HepG2 (cell line): ENCODE results near the gene UST. TPM values are rescaled to one million over a fixed set of nuclear protein-coding genes. Genes with fewer than 3 reads are reported as not detected.

Source experiments
- ATAC-seq: fragments of 200-7000 bp; cut with Tn5 transposase; 3 replicates; pipeline ENCODE4 v1.9.1; 2020; ENCODE audit warnings: mild to moderate bottlenecking, moderate library complexity
- BruUV-seq: library from RNA; stranded (reverse); fragments of 400-500 nt; replicated peaks from 2 replicates; lab custom pipeline; 2021; lab: Mats Ljungman, UMichigan
- CTCF ChIA-PET: fragments of 300-600 bp; formaldehyde crosslinking; extraction: SDS; loops from one replicate; lab custom pipeline; 2021; ENCODE audit warnings: low total read pairs, inconsistent platforms, low intra/inter-chr PET ratio; lab: Yijun Ruan, JAX
- POLR2A ChIA-PET: fragments of 350-600 bp; sonication (Branson Sonifier 250); formaldehyde crosslinking; loops from one replicate; lab custom pipeline; 2020; ENCODE audit warnings: antibody characterized with exemption, inconsistent platforms; lab: Yijun Ruan, JAX
- DNase-seq: peaks from one replicate; pipeline ENCODE4 v3.0.0-alpha.2; 2015; ENCODE audit warnings: low spot score
- FAIRE-seq: peaks from 3 replicates; lab custom pipeline; 2011; peaks lifted over from hg19 to GRCh38; lab: Jason Lieb, UNC
- H2AFZ ChIP-seq: one replicate; pipeline ENCODE4 v1.6.1; 2011; ENCODE audit warnings: low read length, inconsistent platforms
- H3K27ac ChIP-seq: fragments of 300-600 bp; 3 replicates; pipeline ENCODE4 v1.8.0; 2011; ENCODE audit warnings: mixed run types, mild to moderate bottlenecking, mixed read lengths, low read length, inconsistent platforms; ENCODE audit not compliant: insufficient read depth; ENCODE audit errors: extremely low read length
- H3K27me3 ChIP-seq, 2 experiments: fragments of 200-600 bp in 1 of 2; 2 replicates in 1 of 2; 3 replicates in 1 of 2; pipeline versions ENCODE4 v1.6.0 to v1.8.0; 2011; ENCODE audit warnings: low read length in 2 of 2, mild to moderate bottlenecking in 2 of 2, moderate library complexity in 2 of 2, inconsistent platforms in 1 of 2; ENCODE audit not compliant: insufficient read depth in 2 of 2, control insufficient read depth in 1 of 2
- H3K36me3 ChIP-seq, 2 experiments: fragments of 200-600 bp in 1 of 2; replicated peaks in 1 of 2; 2 replicates in 1 of 2; 3 replicates in 1 of 2; pipeline versions ENCODE4 v1.5.1 to v1.8.0; 2011; ENCODE audit warnings: low read length in 2 of 2, inconsistent platforms in 1 of 2; ENCODE audit not compliant: insufficient read depth in 2 of 2, control insufficient read depth in 1 of 2
- H3K4me1 ChIP-seq: 2 replicates; pipeline ENCODE4 v1.5.1; 2012; ENCODE audit warnings: low read length, inconsistent platforms; ENCODE audit not compliant: insufficient read depth
- H3K4me2 ChIP-seq: 2 replicates; pipeline ENCODE4 v1.6.0; 2011; ENCODE audit warnings: low read depth, low read length, inconsistent platforms
- H3K4me3 ChIP-seq, 3 experiments: fragments of 200-600 bp in 1 of 3; sonication (generic), shearing (Covaris generic) in 1 of 3; replicated peaks in 1 of 3; 2 replicates each; pipeline ENCODE4 v1.5.1; 2011 to 2016; ENCODE audit warnings: low read length in 3 of 3, inconsistent platforms in 2 of 3, low read depth in 2 of 3, mild to moderate bottlenecking in 2 of 3, control low read depth in 1 of 3, mixed read lengths in 1 of 3; ENCODE audit not compliant: insufficient read depth in 1 of 3
- H3K79me2 ChIP-seq: one replicate; pipeline ENCODE4 v1.6.1; 2011; ENCODE audit warnings: low read length, inconsistent platforms; ENCODE audit not compliant: insufficient read depth
- H3K9ac ChIP-seq: 2 replicates; pipeline ENCODE4 v1.6.0; 2011; ENCODE audit warnings: mild to moderate bottlenecking, low read depth, low read length, inconsistent platforms; ENCODE audit not compliant: insufficient read depth
- H3K9me3 ChIP-seq: 2 replicates; pipeline ENCODE4 v1.5.1; 2012; ENCODE audit warnings: mild to moderate bottlenecking, low read length
- H4K20me1 ChIP-seq: 2 replicates; pipeline ENCODE4 v1.6.0; 2011; ENCODE audit warnings: inconsistent platforms, mild to moderate bottlenecking, low read length, moderate library complexity; ENCODE audit not compliant: insufficient read depth
- CCDC6 ChIP-seq: sonication (generic); formaldehyde crosslinking; IDR thresholded peaks from 2 replicates; pipeline ENCODE4 v1.8.1; 2022; ENCODE audit warnings: mild to moderate bottlenecking, missing genetic modification reagents, moderate library complexity
- ETV6 ChIP-seq: sonication (generic); formaldehyde crosslinking; conservative IDR thresholded peaks from 2 replicates; pipeline ENCODE4 v1.4.0; 2020; ENCODE audit warnings: missing genetic modification reagents
- GLI4 ChIP-seq: sonication (generic); formaldehyde crosslinking; IDR thresholded peaks from 2 replicates; pipeline ENCODE4 v1.5.1; 2020; ENCODE audit warnings: missing genetic modification reagents, mild to moderate bottlenecking, moderate library complexity, borderline replicate concordance
- MATR3 ChIP-seq: sonication (generic); formaldehyde crosslinking; IDR thresholded peaks from 2 replicates; pipeline ENCODE4 v1.4.0; 2020; ENCODE audit warnings: missing genetic modification reagents
- NRL ChIP-seq: sonication (generic); formaldehyde crosslinking; IDR thresholded peaks from 2 replicates; pipeline ENCODE4 v1.5.0; 2020; ENCODE audit warnings: missing genetic modification reagents, mild to moderate bottlenecking, moderate library complexity, borderline replicate concordance
- ONECUT2 ChIP-seq: sonication (generic); formaldehyde crosslinking; IDR thresholded peaks from 2 replicates; pipeline ENCODE4 v1.4.0; 2020; ENCODE audit warnings: missing genetic modification reagents
- RARA ChIP-seq: IDR thresholded peaks from 2 replicates; pipeline ENCODE4 v1.6.1; 2016; ENCODE audit warnings: missing genetic modification reagents, missing compliant biosample characterization
- SETDB1 ChIP-seq: sonication (generic); formaldehyde crosslinking; IDR thresholded peaks from 2 replicates; pipeline ENCODE4 v1.5.1; 2020; ENCODE audit warnings: missing genetic modification reagents, mild to moderate bottlenecking, borderline replicate concordance
- ZFP41 ChIP-seq: sonication (generic); formaldehyde crosslinking; IDR thresholded peaks from 2 replicates; pipeline ENCODE4 v1.4.0; 2020; ENCODE audit warnings: mild to moderate bottlenecking, missing genetic modification reagents, borderline replicate concordance
- ZIK1 ChIP-seq: sonication (generic); formaldehyde crosslinking; IDR thresholded peaks from 2 replicates; pipeline ENCODE4 v1.5.0; 2020; ENCODE audit warnings: mild to moderate bottlenecking, low read depth, missing genetic modification reagents, borderline replicate concordance
- ZNF235 ChIP-seq: sonication (generic); formaldehyde crosslinking; IDR thresholded peaks from 2 replicates; pipeline ENCODE4 v1.8.1; 2023; ENCODE audit warnings: mild to moderate bottlenecking, missing genetic modification reagents, borderline replicate concordance
- ZNF569 ChIP-seq: sonication (generic); formaldehyde crosslinking; IDR thresholded peaks from 2 replicates; pipeline ENCODE4 v1.5.0; 2020; ENCODE audit warnings: mild to moderate bottlenecking, missing genetic modification reagents, moderate library complexity, borderline replicate concordance
- ZNF572 ChIP-seq: sonication (generic); formaldehyde crosslinking; IDR thresholded peaks from 2 replicates; pipeline ENCODE4 v1.5.1; 2020; ENCODE audit warnings: mild to moderate bottlenecking, missing genetic modification reagents
- ZNF672 ChIP-seq: sonication (generic); formaldehyde crosslinking; IDR thresholded peaks from 2 replicates; pipeline ENCODE4 v1.8.1; 2022; ENCODE audit warnings: missing genetic modification reagents
- ZNF678 ChIP-seq: sonication (generic); formaldehyde crosslinking; IDR thresholded peaks from 2 replicates; pipeline ENCODE4 v1.4.0; 2020; ENCODE audit warnings: mild to moderate bottlenecking, missing genetic modification reagents
- ZNF775 ChIP-seq: sonication (generic); formaldehyde crosslinking; IDR thresholded peaks from 2 replicates; pipeline ENCODE4 v1.4.0; 2020; ENCODE audit warnings: missing genetic modification reagents, mild to moderate bottlenecking, moderate library complexity, borderline replicate concordance
- ZSCAN21 ChIP-seq: sonication (generic); formaldehyde crosslinking; IDR thresholded peaks from 2 replicates; pipeline ENCODE4 v1.8.0; 2022; ENCODE audit warnings: mild to moderate bottlenecking, missing genetic modification reagents, moderate library complexity, borderline replicate concordance
- WGBS: methylation state at CpG from one replicate; pipeline ENCODE4 v1.1.6; 2017; ENCODE audit warnings: low lambda C conversion rate; 5-methylcytosine and 5-hydroxymethylcytosine counted together
- in situ Hi-C: cut with HindIII; loops from 2 replicates; pipeline ENCODE4 v1.10.0; 2017; ENCODE audit warnings: low pct_unique_long_range_greater_than_20kb; ENCODE audit not compliant: extremely low pct_ligation_motif_present
- intact Hi-C: fragments of 100-400 bp; cut with micrococcal nuclease; formaldehyde crosslinking; loops from one replicate; pipeline ENCODE4 v1.10.0; 2022; ENCODE audit not compliant: unreplicated experiment
- polyA plus RNA-seq, 8 experiments: library from polyadenylated mRNA; depleted of rRNA in 3 of 8; stranded (reverse) in 7 of 8; unstranded in 1 of 8; fragments of >200 nt; fragmentation: Illumina TruSeq in 4 of 8; extraction: Trizol in 4 of 8; gene quantifications; 2 replicates each; pipeline versions ENCODE4 v1.2.1 to v1.2.3, GENCODE V29; 2011 to 2016; ENCODE audit warnings: low read depth in 4 of 8, missing spikeins in 1 of 8, mixed read lengths in 1 of 8; ENCODE audit not compliant: insufficient read depth in 1 of 8
- total RNA-seq, 5 experiments: library from RNA; depleted of rRNA; stranded (reverse); fragments of >200 nt; fragmentation: Illumina TruSeq; extraction: Trizol; gene quantifications; 2 replicates each; pipeline ENCODE4 v1.2.3, GENCODE V29; 2016; ENCODE audit warnings: low read depth in 1 of 5
- TF ChIP-seq, protein P1 (sequence below): sonication (generic); formaldehyde crosslinking; IDR thresholded peaks from 2 replicates; pipeline ENCODE4 v1.5.0; 2020; ENCODE audit warnings: mild to moderate bottlenecking, missing genetic modification reagents
- TF ChIP-seq, protein P2 (sequence below): sonication (generic); formaldehyde crosslinking; IDR thresholded peaks from 2 replicates; pipeline ENCODE4 v1.9.0; 2022; ENCODE audit warnings: low read depth, missing genetic modification reagents
- TF ChIP-seq, protein P3 (sequence below): sonication (generic); formaldehyde crosslinking; IDR thresholded peaks from 2 replicates; pipeline ENCODE4 v1.4.0; 2020; ENCODE audit warnings: mild to moderate bottlenecking, low read depth, missing genetic modification reagents

UST gene
- total and polyA plus RNA-seq, 2 of the 13 experiments (the other 11 are each of a cell fraction or from before 2014, with no cell fraction given): 0.27 TPM; not detected in 1

DNA sequence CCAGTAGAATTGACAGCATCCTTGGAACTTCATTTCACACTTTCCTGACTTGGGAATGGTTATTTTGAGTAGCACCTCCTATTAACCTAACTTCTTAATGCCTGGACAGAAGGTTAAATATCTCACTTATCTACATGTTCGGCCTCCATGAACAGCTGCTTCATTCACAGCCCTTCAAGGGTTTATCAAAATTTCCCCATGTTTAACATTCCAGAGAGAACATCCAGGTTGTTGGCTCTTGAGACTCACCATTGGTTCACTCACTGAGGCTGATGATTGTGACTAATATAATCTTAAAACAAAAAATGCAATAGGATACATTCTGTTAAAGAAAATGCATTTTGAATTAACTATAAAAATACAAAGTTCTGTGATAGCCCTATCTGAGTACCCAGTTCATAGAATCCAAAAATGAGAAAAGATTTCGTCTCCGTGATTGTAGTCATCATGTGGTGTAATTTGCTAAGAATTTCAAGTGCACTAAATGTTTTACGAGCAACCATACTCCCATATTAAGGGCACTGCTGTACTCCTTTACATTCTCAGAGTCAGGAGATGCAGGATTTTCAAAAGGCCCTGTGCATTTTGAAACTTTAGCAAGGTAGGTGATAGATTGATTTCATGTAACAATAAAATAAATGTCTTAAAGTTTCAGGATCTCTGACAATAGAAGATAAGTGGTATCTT is 310.1 kb downstream of the UST start (continued):
- TF ChIP-seq GLI4 (CRISPR knock-in tag): no peak
- TF ChIP-seq ZFP41 (CRISPR knock-in tag): no peak
- no peak for TF ChIP-seq ZNF235 (CRISPR knock-in tag)
- no peak for TF ChIP-seq ZNF572 (CRISPR knock-in tag)
- TF ChIP-seq ZIK1: no peak
- TF ChIP-seq SETDB1 (CRISPR knock-in tag): no peak
- TF ChIP-seq ONECUT2 (CRISPR knock-in tag): no peak
- TF ChIP-seq ZSCAN21 (CRISPR knock-in tag): no peak
- TF ChIP-seq ZNF672 (CRISPR knock-in tag): no peak

DNA sequence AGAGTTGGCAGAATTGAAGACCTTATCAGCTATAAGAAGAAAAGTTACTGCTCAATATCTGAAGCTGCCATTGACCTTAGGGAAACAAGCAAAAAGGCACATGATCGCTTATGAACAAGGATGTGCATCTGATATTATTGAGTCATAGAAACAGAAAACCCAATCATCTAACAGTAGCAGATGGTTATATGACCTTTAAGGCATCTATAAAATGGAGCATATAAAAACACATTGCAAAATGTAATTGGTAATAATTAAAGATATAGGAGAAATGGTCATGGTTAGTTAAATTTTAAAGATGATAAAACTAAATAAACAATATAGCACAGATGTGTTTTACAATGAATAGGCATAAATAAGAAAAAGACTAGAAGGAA is 310.6 kb downstream of the UST start:
- BruUV-seq: no TSS peak
- Histone ChIP-seq H3K4me1 (peaks cover 52% of the 10 kb centered on the region), H2AFZ (no peak overlapping the region), H3K9ac (no peak overlapping the region), H3K36me3 (no peaks in the 10 kb centered on the region), H3K27ac (no peak overlapping the region), H4K20me1 (no peaks in the 10 kb centered on the region), H3K9me3 (no peaks in the 10 kb centered on the region), H3K79me2 (no peaks in the 10 kb centered on the region), H3K4me2 (no peak overlapping the region), H3K4me3 (no peak overlapping the region), H3K27me3 (no peaks in the 10 kb centered on the region)
- FAIRE-seq (no peak), ATAC-seq (no peak), DNase-seq (no peak)
- intact Hi-C loops (no loop called here), in situ Hi-C loops (no loop called here)
- POLR2A ChIA-PET: no interaction called here
- CTCF ChIA-PET: no interaction called here
- WGBS: 86% methylated on average over 1 of the region's 1 CpG
- TF ChIP-seq, protein P1, sequence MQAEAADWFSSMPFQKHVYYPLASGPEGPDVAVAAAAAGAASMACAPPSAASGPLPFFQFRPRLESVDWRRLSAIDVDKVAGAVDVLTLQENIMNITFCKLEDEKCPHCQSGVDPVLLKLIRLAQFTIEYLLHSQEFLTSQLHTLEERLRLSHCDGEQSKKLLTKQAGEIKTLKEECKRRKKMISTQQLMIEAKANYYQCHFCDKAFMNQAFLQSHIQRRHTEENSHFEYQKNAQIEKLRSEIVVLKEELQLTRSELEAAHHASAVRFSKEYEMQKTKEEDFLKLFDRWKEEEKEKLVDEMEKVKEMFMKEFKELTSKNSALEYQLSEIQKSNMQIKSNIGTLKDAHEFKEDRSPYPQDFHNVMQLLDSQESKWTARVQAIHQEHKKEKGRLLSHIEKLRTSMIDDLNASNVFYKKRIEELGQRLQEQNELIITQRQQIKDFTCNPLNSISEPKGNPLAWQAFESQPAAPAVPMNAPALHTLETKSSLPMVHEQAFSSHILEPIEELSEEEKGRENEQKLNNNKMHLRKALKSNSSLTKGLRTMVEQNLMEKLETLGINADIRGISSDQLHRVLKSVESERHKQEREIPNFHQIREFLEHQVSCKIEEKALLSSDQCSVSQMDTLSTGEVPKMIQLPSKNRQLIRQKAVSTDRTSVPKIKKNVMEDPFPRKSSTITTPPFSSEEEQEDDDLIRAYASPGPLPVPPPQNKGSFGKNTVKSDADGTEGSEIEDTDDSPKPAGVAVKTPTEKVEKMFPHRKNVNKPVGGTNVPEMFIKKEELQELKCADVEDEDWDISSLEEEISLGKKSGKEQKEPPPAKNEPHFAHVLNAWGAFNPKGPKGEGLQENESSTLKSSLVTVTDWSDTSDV (CRISPR knock-in tag): no peak
- TF ChIP-seq ETV6 (CRISPR knock-in tag) (no peak), ZNF678 (CRISPR knock-in tag) (no peak), RARA (CRISPR knock-in tag) (no peak), MATR3 (no peak), NRL (CRISPR knock-in tag) (no peak), ZNF569 (CRISPR knock-in tag) (no peak), ZNF775 (no peak), CCDC6 (CRISPR knock-in tag) (no peak)
- TF ChIP-seq, protein P2, sequence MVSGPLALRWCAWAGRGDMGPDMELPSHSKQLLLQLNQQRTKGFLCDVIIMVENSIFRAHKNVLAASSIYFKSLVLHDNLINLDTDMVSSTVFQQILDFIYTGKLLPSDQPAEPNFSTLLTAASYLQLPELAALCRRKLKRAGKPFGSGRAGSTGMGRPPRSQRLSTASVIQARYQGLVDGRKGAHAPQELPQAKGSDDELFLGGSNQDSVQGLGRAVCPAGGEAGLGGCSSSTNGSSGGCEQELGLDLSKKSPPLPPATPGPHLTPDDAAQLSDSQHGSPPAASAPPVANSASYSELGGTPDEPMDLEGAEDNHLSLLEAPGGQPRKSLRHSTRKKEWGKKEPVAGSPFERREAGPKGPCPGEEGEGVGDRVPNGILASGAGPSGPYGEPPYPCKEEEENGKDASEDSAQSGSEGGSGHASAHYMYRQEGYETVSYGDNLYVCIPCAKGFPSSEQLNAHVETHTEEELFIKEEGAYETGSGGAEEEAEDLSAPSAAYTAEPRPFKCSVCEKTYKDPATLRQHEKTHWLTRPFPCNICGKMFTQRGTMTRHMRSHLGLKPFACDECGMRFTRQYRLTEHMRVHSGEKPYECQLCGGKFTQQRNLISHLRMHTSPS (CRISPR knock-in tag): no peak
- TF ChIP-seq, protein P3, sequence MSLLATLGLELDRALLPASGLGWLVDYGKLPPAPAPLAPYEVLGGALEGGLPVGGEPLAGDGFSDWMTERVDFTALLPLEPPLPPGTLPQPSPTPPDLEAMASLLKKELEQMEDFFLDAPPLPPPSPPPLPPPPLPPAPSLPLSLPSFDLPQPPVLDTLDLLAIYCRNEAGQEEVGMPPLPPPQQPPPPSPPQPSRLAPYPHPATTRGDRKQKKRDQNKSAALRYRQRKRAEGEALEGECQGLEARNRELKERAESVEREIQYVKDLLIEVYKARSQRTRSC: no peak
